Ramos (cell line): ENCODE results near the gene LHFPL4.

Experiments used
- in situ Hi-C: fragments of 300-500 bp; cut with MboI; formaldehyde crosslinking; loops from one replicate; pipeline ENCODE4 v1.14.3; 2022; ENCODE audit warnings: low sequenced_read_pairs; ENCODE audit not compliant: unreplicated experiment

LHFPL4 gene

GRCh38 chr3:9485248-9485647 is 68.4 kb downstream of the LHFPL4 start:
- in situ Hi-C loops: no loop called here

- in situ Hi-C loops: no loop called here
These were observed 73.4 kb downstream of the LHFPL4 start for GRCh38 chr3:9480265-9480664.

GRCh38 chr3:9476935-9477334 is 76.7 kb downstream of the LHFPL4 start:
- in situ Hi-C loops: no loop called here

DNA sequence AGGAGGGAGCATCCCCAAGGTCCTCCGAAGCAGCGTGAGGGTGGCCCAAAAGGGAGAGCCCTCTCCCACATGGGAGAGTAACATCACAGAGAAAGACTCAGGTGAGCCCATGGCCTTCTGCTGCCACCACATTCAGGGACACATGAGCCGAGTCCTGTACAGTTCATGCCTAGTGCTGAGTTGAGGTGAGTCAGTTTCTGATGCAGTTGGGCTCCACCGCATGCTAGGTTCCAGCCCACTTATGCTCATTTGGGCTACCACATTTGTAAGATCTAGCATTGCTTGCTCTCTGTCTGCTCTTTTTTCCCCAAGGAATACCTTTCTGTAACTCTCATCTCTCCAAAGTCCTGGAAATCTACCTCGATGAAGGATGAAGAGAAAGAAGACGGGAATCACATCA is 79.1 kb downstream of the LHFPL4 start:
- in situ Hi-C loops: no loop called here

- in situ Hi-C loops: no loop called here
These were observed 80.0 kb downstream of the LHFPL4 start for GRCh38 chr3:9473496-9474065.

DNA sequence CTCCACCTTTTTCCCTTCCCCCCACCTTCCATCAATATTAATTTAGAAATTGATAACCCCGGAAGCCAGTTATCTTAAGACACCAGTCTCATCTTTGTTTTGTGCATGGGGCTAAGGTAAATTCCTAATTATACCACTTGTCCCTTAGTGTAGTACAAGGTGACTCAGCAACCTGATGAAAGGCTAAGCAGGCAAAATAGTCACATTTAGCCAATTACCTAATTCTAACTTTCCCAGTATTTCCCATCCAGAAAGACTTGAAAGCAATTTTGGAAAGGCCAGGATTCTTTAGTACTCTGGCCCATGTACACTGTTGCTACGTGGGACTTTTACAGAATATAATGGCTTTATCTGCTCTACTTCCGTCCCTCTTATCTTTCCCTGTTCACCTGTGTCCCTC is 83.6 kb downstream of the LHFPL4 start:
- in situ Hi-C loops: no loop called here

- in situ Hi-C loops: no loop called here
These were observed 85.2 kb downstream of the LHFPL4 start for GRCh38 chr3:9468460-9468859.

DNA sequence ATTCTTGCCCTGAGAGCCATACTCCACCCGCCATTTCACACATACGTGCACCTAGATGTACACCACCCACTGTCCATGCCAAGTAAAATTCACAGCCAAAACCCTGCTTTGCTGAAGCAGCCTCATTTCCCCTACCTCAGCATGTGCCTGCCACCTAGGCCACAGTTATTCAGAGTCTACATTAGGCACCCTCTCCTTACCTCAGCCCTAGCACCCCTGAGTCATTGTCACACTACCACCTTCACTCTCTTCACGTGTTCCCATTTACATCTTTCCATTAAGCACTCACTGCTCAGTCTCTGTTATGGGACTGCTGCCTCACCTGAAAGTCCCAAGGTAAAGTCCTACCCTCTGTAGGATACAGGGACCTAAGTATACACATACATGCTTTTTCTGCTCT is 86.2 kb downstream of the LHFPL4 start:
- in situ Hi-C loops: no loop called here

DNA sequence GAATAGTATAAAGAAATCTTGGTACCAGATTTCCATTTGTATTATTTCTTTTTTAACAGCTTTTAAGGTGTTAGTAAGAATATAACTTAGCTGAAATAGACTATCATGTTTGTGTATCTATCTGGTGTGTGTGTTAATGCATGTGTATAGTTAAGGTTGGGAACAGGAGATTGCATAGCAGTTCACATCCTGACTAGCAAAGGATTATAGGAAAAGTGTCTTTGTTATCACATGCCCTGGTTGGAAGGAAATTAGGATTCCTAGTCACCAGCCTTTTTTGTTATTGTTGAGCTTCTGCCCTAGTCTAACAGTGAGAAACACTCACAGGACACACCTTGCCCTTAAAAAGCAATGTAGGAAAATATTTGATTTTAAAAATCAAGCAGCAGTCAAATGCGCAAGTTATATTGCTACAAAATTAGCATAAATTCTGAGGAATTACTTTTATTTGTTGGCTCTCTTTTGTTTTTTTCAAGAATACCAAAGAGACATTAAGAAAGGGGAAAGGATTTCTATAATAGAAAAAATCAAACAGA is 98.0 kb downstream of the LHFPL4 start:
- in situ Hi-C loops: no loop called here

- in situ Hi-C loops: no loop called here
These were observed 101.2 kb downstream of the LHFPL4 start for GRCh38 chr3:9452417-9452816.

- in situ Hi-C loops: no loop called here
These were observed 102.6 kb downstream of the LHFPL4 start for GRCh38 chr3:9450991-9451390.

DNA sequence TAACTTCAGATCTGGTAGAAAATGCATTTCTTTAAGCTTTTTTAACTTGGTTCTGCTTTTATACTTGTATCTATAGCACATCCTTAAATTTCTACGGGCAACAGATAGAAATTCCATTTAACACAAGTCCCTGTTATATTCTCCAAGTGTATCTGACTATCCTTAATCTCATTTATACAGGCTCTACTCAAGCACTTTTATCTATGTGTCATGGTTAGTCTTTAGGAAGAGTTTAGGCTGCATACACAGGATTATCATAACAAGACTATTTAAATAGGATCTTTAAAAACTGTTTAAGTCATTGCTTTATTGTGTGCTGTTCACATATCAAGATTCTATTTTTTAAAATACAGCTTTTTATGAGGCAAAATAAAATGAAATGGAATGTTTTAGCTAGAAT is 103.5 kb downstream of the LHFPL4 start:
- in situ Hi-C loops: no loop called here

GRCh38 chr3:9448643-9449042 is 105.0 kb downstream of the LHFPL4 start:
- in situ Hi-C loops: no loop called here
